ENCODE data around the gene TAF4. TPM values are rescaled to one million over a fixed set of nuclear protein-coding genes. Genes with fewer than 3 reads are reported as not detected.
A peak's percentile ranks its signal among the peaks of the same experiment; 100 is the strongest.
"Not testable (repeated sequence)": the region's sequence is repeated elsewhere in the genome, so short reads cannot be mapped to it uniquely, and the experiment has no call there.

TAF4 gene
- total RNA-seq: 26.0 TPM

GRCh38 chr20:62065674-62066338 is at the start of gene TAF4:
TAF4 (minus strand) TSS chr20:62065881; CDS start chr20:62065810, 71 bp downstream.
- peak; percentile 75 for DNase-seq (ENCODE audit: low spot score)

GRCh38 chr20:62114894-62115293 is 49.2 kb upstream of the TAF4 start:
- DNase-seq (ENCODE audit: low spot score): no peak

DNA sequence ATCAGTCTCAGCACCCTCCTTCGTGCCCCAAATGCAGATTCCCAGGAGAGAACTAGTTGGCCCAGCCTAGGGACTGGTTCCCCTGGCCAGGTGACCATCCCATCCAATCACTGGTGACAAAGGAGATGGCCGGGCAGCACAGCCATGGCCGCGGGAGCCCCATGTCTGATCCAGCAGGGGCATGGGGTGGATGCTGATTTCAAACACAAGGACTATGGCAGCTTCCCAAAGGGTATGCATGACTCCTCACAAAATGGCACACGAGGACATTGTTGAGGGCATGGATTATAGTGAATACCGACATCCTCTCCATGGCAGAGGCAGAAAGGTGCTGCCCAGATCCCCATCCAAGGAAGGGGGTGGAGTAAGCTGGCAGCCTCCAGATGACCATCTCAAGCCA is 46.7 kb upstream of the TAF4 start:
- no peak for DNase-seq (ENCODE audit: low spot score)

DNA sequence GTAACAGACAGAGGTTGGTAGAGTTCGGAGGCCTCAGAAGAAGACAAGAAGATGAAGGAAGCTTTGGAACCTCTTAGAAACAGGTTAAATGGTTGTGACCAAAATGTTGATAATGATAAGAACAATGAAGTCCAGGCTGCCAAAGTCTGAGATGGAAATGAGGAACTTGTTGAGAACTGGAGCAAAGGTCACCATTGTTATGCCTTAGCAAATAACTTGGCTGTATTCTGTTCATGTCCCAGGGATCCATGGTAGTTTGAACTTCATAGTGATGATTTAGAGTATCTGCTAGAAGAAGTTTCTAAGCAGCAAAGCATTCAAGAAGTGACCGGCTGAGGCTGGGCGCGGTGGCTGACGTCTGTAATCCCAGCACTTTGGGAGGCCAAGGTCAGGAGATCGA is 45.5 kb upstream of the TAF4 start:
- DNase-seq (ENCODE audit: low spot score): no peak

GRCh38 chr20:62105592-62105991 is 39.9 kb upstream of the TAF4 start:
- no peak for DNase-seq (ENCODE audit: low spot score)

GRCh38 chr20:62104791-62105345 is 39.2 kb upstream of the TAF4 start:
- DNase-seq (ENCODE audit: low spot score): no peak

- DNase-seq (ENCODE audit: low spot score): no peak
Observed at GRCh38 chr20:62104234-62104789, 38.6 kb upstream of the TAF4 start.

- no peak for DNase-seq (ENCODE audit: low spot score)
Observed at GRCh38 chr20:62103508-62104233, 38.0 kb upstream of the TAF4 start.

DNA sequence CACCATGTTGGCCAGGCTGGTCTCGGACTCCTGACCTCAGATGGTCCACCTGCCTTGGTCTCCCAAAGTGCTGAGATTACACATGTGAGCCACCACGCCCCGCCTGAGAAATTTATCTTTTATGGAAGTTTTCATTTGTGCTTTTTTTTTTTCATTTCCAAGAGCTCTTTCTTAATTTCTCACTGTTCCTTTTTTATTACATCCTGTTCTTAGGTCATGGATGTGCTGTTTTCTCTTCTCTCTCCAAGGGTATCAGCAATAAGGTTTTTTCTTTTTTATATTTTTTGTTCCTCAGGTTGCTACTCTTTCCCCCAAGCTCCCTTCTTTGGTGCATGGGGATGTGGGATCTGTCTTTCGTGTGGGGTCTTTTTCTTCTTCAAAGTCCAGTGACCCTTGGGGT is 35.4 kb upstream of the TAF4 start:
- no peak for DNase-seq (ENCODE audit: low spot score)

GRCh38 chr20:62097881-62098407 is 32.3 kb upstream of the TAF4 start:
- DNase-seq (ENCODE audit: low spot score): no peak

- DNase-seq (ENCODE audit: low spot score): no peak
Observed at GRCh38 chr20:62096421-62097380, 31.0 kb upstream of the TAF4 start.

GRCh38 chr20:62089393-62089792 is 23.7 kb upstream of the TAF4 start:
- no peak for DNase-seq (ENCODE audit: low spot score)

- DNase-seq (ENCODE audit: low spot score): no peak
Observed at GRCh38 chr20:62088258-62089127, 22.8 kb upstream of the TAF4 start.

GRCh38 chr20:62087632-62088031 is 22.0 kb upstream of the TAF4 start:
- no peak for DNase-seq (ENCODE audit: low spot score)

GRCh38 chr20:62087227-62087626 is 21.5 kb upstream of the TAF4 start:
- no peak for DNase-seq (ENCODE audit: low spot score)

- no peak for DNase-seq (ENCODE audit: low spot score)
Observed at GRCh38 chr20:62085206-62085605, 19.5 kb upstream of the TAF4 start.

DNA sequence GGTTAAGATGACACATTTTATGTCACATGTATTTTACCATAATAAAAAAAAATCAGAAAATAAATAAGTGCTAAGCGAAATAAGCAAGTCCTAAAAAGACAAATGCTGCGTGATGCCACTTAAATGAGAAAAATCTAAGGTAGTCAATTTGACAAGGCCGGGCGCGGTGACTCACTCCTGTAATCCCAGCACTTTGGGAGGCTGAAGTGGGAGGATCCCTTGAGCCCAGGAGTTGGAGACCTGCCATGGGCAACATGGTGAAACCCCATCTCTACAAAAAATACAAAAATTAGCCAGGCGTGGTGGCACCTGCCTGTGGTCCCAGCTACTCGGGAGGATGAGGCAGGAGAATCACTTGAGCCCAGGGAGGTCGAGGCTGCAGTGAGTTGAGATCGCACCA is 18.5 kb upstream of the TAF4 start:
- DNase-seq (ENCODE audit: low spot score): not testable (repeated sequence)

DNA sequence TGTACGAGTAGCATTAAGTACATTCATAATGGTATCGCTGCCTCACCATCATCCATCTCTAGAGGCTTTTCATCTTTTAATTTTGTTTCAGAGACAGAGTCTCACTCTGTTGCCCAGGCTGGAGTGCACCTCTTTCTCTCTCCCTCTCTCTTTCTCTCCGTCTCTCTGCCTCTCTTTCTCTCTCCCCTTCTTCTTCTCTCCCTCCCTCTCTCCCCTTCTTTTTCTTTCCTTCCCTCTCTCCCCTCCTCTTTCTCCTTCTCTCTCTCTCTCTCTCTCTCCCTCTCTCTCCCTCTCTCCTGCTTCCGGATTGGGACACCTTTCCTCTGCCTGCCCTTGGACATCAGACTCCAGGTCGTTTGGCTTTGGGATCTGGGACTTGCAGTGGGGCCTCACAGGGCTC is 17.6 kb upstream of the TAF4 start:
- no peak for DNase-seq (ENCODE audit: low spot score)

DNA sequence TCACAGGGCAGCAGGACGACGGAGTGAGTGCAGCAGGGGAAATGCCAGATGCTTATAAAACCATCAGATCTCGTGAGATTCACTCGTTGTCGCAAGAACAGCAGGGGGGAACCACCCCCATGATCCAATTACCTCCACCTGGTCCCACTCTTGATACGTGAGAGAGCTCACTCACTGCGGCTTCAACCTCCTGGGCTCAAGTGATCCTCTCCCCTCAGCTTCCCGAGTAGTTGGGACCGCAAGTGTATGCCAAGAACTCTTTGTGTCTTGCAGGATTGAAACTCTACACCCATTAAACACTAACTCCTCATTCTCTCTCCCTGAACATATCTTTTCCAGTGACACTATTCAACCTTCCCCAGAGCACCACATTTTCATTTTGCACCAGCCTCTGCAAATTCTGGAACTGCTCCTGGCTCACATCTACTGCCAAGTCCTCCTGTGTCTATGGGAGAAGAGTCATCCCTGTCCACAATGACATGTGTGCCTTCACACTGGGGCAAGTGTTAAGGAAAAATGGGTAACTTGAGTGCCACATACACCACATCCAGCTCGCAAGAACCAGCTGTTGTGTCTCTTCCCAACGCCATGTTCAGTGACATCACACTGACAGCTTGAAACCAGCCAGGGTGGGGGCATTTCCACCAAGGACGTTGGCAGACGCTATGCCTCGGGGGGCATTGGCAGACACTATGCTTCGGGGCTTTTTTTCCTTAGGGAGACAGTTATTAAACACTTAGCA is 14.7 kb upstream of the TAF4 start:
- no peak for DNase-seq (ENCODE audit: low spot score)

- no peak for DNase-seq (ENCODE audit: low spot score)
Observed at GRCh38 chr20:62079166-62079565, 13.5 kb upstream of the TAF4 start.
